Astrocyte (in vitro differentiated cells and primary cell): ENCODE measurements around the gene OR1I1.

ENCODE experiments used
- CTCF ChIP-seq: IDR thresholded peaks from 2 replicates; pipeline ENCODE4 v1.5.1; 2011; ENCODE audit warnings: low read depth, mild to moderate bottlenecking, inconsistent platforms, low read length, moderate library complexity; ENCODE audit not compliant: insufficient read depth
- EZH2 ChIP-seq: IDR thresholded peaks from 2 replicates; pipeline ENCODE4 v1.6.1; 2012; ENCODE audit warnings: mild to moderate bottlenecking, low read length, inconsistent platforms; ENCODE audit not compliant: insufficient read depth

- no peak for TF ChIP-seq CTCF
- TF ChIP-seq EZH2: no peak
Observed at GRCh38 chr19:15141143-15141542, 59.1 kb downstream of the OR1I1 start.
